Activated CD8-positive, alpha-beta memory T cell treated with anti-CD3 and anti-CD28 coated beads for 36 hours (primary cell): Measurements from ENCODE around the gene STPG4. TPM values are rescaled to one million over a fixed set of nuclear protein-coding genes. Genes with fewer than 3 reads are reported as not detected.

Source experiments
- CTCF ChIA-PET: fragments of 350-600 bp; sonication (Branson Sonifier 250); formaldehyde crosslinking; loops from one replicate; lab custom pipeline; 2021; ENCODE audit warnings: antibody characterized with exemption; lab: Charles Lee
- POLR2A ChIA-PET: fragments of 350-600 bp; sonication (Branson Sonifier 250); formaldehyde crosslinking; loops from one replicate; lab custom pipeline; 2021; ENCODE audit warnings: antibody characterized with exemption; lab: Charles Lee
- total RNA-seq, 2 experiments: library from RNA; stranded (reverse); gene quantifications; one replicate each; pipeline ENCODE4 v1.2.3, GENCODE V29; 2021

The STPG4 gene
- total RNA-seq, 2 experiments from 2014 or later, result 0.23 to 0.32 TPM

- ChIA-PET POLR2A (no interaction called here), CTCF (no interaction called here)
Observed at GRCh38 chr2:47043891-47044239, 111.2 kb downstream of the STPG4 start.

GRCh38 chr2:47043142-47043890 lies 111.8 kb downstream of the STPG4 start:
- ChIA-PET POLR2A (no interaction called here), CTCF (no interaction called here)

DNA sequence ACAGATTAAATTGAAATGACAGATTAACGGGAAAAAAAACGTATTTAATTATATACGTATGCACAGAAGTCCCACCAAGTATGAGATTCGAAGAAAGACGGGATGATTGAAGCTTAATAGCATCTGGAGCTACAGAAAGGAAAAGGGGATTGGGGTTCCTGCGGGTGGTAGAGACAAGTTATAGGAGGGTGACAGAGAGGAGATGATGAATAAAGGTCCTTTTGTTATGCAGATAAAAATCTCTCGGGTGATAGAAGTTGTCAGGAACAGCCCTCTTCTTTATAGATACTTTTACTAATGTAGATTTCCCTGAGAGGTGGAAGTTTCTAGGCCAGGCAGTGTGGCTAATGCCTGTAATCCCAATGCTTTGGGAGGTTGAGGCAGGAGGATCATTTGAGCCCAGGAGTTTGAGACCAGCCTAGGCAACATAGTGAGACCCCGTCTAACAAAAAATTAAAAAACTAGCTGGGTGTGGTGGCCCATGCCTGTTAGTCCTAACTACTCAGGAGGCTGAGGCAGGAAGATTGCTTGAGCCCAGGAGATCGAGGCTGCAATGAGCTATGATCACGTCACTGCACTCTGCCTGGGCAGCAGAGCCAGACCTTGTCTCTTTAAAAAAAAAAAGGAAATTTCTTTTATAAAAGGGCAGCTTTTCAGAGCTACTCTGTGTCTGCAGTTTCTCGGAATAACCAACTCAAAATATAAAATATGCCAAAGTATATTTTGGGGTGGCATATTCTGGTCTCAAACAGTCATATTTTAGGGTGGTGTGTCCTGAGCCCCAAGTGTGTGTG lies 113.0 kb downstream of the STPG4 start:
- ChIA-PET CTCF (no interaction called here), POLR2A (no interaction called here)

DNA sequence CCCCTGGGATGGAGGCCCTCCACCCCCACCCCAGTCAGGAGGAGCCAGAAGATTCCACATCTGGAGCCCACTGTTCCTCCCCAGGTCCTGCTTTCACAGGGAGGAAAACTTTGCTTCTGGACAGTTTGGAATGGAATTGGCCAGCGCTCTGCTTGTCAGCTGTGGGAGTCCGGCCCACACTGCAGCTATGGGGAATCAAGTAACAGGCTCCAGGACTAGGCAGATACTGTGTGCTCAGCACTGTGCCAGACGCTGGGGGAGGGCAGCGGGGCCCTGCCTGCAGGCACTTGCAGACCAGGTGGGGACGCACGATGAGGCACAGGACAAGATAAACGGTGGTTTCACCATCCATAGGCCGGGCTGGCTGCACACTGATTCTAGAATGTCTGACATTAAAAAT lies 114.0 kb downstream of the STPG4 start:
- ChIA-PET POLR2A (no interaction called here), CTCF (no interaction called here)

DNA sequence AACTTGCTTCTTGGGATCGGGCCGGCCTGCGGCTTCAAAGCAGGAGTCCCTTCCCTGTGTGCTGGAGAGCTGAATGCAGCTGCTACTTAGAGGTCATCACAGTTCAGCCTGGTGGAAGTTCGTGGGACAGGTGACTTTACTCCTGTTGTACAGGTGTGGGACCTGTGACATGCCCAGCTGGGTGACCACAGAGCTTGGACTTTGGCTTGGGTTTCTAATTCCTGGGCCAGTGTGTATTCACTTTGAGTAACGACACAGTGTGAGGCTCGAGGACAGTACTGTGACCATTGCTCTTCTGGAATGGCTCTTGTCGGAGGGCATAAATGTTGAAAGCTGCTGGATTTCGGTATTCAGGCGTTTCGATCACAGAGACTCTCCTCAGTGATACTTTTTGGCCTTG lies 114.5 kb downstream of the STPG4 start:
- CTCF ChIA-PET, result no interaction called here
- POLR2A ChIA-PET, result no interaction called here

- CTCF ChIA-PET, result no interaction called here
- POLR2A ChIA-PET, result no interaction called here
Observed at GRCh38 chr2:47039913-47040562, 115.1 kb downstream of the STPG4 start.

- CTCF ChIA-PET, result no interaction called here
- POLR2A ChIA-PET, result no interaction called here
Observed at GRCh38 chr2:47039489-47039870, 115.6 kb downstream of the STPG4 start.

DNA sequence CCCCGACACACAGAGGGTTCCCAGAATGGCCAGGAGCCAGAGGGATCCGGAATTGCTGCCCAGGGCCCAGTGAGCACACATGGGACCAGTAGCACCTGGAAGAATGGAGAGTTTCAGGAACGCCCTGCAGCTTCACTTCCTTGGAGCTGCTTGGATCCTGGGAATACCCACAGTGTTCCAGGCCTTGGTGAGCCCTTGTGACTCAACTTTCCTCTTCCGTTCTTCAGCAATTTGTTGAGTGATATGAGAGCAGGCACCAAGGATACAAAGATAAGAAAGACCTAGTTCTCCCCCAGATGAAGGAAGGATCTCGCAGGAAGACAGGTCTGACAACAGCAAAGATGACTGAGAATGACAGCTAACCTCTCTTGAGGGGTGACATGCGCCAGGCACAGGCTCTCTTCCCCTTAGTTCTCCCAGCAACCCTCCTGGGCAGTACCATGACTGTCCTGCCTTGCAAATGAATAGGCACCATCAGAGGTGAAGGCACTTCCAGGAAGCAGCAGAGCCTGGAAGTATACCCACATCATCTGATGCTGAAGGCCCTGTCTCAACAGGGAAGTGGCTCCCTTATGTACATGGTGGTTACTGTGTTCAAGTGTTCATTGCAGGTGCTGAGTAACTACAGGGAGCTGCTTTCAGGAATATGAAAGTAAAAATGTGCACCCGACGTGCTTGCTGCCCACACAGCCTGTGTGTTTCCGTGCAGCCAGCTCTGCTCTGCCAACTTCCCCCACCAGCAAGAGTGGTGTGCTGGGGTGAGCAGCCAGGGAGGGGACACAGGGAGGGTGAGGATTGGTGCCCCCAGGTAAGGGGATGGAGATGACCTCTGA lies 116.2 kb downstream of the STPG4 start:
- POLR2A ChIA-PET, result no interaction called here
- CTCF ChIA-PET, result no interaction called here

DNA sequence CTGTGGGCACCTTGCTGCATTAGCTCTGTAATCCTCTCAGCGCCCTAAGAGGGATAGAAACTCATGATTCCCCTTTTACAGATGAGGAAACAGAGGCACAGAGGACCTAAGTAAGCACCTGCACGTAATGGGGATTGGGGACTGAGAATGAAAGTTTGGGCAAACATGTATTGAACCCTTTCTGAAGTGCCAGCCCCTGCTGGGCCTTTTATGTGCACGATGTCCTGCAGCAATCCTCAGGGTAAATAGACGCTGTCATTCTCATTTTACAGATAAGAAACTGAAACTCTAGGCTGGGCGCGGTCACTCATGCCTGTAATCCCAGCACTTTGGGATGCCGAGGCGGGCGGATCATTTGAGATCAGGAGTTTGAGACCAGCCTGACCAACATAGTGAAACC lies 117.4 kb downstream of the STPG4 start:
- ChIA-PET CTCF (no interaction called here), POLR2A (no interaction called here)

Other genes starting within 250 kb of the STPG4 start
- 10 to 100 TPM; 38.8 to 42.7 TPM for gene MCFD2, start 239.5 kb downstream of the STPG4 start, total RNA-seq
- 10 to 100 TPM; 45.0 to 49.1 TPM for gene TTC7A, start 214.1 kb downstream of the STPG4 start, total RNA-seq
- gene CALM2, start 21.2 kb upstream of the STPG4 start, total RNA-seq, result 100 to 1,000 TPM; 478 to 508 TPM
- under 1 TPM; 0.34 to 0.46 TPM for gene EPCAM, start 214.0 kb upstream of the STPG4 start, total RNA-seq
- gene MSH2, start 247.8 kb upstream of the STPG4 start, total RNA-seq, result 10 to 100 TPM; 62.6 to 63.1 TPM